ENCODE data around the gene FANCC. TPM values are rescaled to one million over a fixed set of nuclear protein-coding genes. Genes with fewer than 3 reads are reported as not detected.
A peak's percentile ranks its signal among the peaks of the same experiment; 100 is the strongest.

FANCC gene
- total and polyA plus RNA-seq, 2 of the 4 experiments (the other 2 are of a cell fraction), result 4.7 to 6.3 TPM

DNA sequence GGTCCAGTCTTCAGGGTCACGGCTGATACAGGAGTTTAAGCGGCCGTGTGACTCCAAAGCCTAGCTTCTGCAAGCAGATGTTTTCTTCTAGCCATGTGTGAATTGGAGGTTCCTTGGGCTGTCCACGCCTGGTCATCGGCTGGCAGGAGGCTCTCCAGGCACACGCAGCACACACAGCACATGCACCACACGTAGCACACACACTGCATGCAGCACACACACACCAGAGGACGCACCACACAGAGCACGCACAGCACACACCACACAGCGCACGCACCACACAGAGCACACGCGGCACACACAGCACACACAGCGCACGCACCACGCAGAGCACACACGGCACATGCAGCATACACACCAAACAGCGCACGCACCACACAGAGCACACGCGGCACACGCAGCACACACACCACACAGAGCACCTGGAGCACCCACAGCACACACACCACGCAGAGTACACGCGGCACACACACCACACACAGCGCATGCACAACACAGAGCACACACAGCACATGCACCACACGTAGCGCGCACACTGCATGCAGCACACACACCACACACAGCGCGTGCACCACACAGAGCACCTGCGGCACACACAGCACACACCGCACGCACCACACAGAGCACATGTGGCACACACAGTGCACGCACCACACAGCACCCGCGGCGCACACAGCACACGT is 234.3 kb downstream of the FANCC start:
- Histone ChIP-seq H2AK5ac (ENCODE audit: low read depth, low read length) (peak overlapping the region; percentile 57; the same call in 1 of the 2 replicates), H3K4me1 (ENCODE audit: control insufficient read depth, insufficient read depth, low read length) (peaks cover 8% of the 10 kb centered on the region), H3K4me2 (ENCODE audit: low read depth, low read length) (no peak overlapping the region), H2AK9ac (replicated peaks; ENCODE audit: low read depth, low read length, poor library complexity) (no peak overlapping the region), H2BK5ac (ENCODE audit: low read depth, low read length, poor library complexity, severe bottlenecking) (no peak overlapping the region), H3K9me1 (ENCODE audit: insufficient read depth, low read length) (peaks cover 17% of the 10 kb centered on the region), H3K56ac (ENCODE audit: extremely low read depth, insufficient read depth, low read length) (no peak overlapping the region), H3K14ac (replicated peaks; ENCODE audit: low read depth, low read length) (no peak overlapping the region), H2AFZ (replicated peaks; ENCODE audit: low read length, poor library complexity) (no peak overlapping the region), H2BK15ac (ENCODE audit: low read depth, low read length) (no peak overlapping the region), H4K20me1 (ENCODE audit: insufficient read depth, low read length) (peaks cover 75% of the 10 kb centered on the region), H3K36me3 (ENCODE audit: control insufficient read depth, insufficient read depth, low read length) (peaks cover 73% of the 10 kb centered on the region), H3K18ac (ENCODE audit: low read depth, low read length) (no peak overlapping the region), H3K23ac (ENCODE audit: low read depth, low read length) (no peak overlapping the region), H3K9ac (ENCODE audit: low read depth, low read length) (no peak overlapping the region), H2BK20ac (ENCODE audit: low read depth, low read length) (no peak overlapping the region), H4K5ac (ENCODE audit: low read depth, low read length) (no peak overlapping the region), H3K27ac (ENCODE audit: insufficient read depth, low read length) (no peak overlapping the region), H3K4me3 (ENCODE audit: insufficient read depth, low read depth, low read length) (no peak overlapping the region), H3K4ac (ENCODE audit: low read depth, low read length) (no peak overlapping the region), H3K9me3 (ENCODE audit: control insufficient read depth, insufficient read depth, low read length) (no peaks in the 10 kb centered on the region), H3K27me3 (ENCODE audit: control insufficient read depth, insufficient read depth, low read length) (no peaks in the 10 kb centered on the region), H4K8ac (ENCODE audit: low read depth in 2 of 2, low read length in 2 of 2) (no peak overlapping the region), H3K79me1 (ENCODE audit: low read depth in 1 of 2, low read length in 2 of 2) (peaks cover 40 to 82% of the 10 kb centered on the region in 2 experiments), H4K91ac (ENCODE audit: insufficient read depth, low read depth, low read length) (no peak overlapping the region), H2BK120ac (ENCODE audit: low read depth, low read length) (no peak overlapping the region)
- dilution Hi-C loops (cut with HindIII; ENCODE audit: low sequenced_read_pairs, unreplicated experiment) (no loop called here), intact Hi-C loops (cut with micrococcal nuclease) (no loop called here), in situ Hi-C loops (cut with MboI; ENCODE audit: low sequenced_read_pairs) (no loop called here)
- DNase-seq (no peak), ATAC-seq (ENCODE audit: low read depth) (no peak)
- ChIA-PET CTCF (no interaction called here), POLR2A (ENCODE audit: unreplicated experiment) (no interaction called here)
- BruUV-seq (replicated peaks), result no TSS peak
- TF ChIP-seq FOS (IDR thresholded peaks at IDR 0.05; ENCODE audit: low read depth, low read length) (no peak), CEBPB (IDR thresholded peaks at IDR 0.05; ENCODE audit: low read depth, low read length) (no peak), MXI1 (IDR thresholded peaks at IDR 0.05; ENCODE audit: borderline replicate concordance, low read depth, low read length) (no peak), SMC3 (IDR thresholded peaks at IDR 0.05; ENCODE audit: low read depth, low read length) (no peak), RCOR1 (IDR thresholded peaks at IDR 0.05; ENCODE audit: insufficient replicate concordance, low read length) (no peak), MAFK (IDR thresholded peaks at IDR 0.05; ENCODE audit: low read depth, low read length) (no peak), NFE2L2 (IDR thresholded peaks at IDR 0.05; ENCODE audit: low read depth, low read length) (no peak), BHLHE40 (IDR thresholded peaks at IDR 0.05; ENCODE audit: low read depth, low read length) (no peak), CHD1 (IDR thresholded peaks at IDR 0.05; ENCODE audit: low read depth, low read length) (no peak), MAZ (IDR thresholded peaks at IDR 0.05; ENCODE audit: borderline replicate concordance, low read depth, low read length) (no peak)
- TF ChIP-seq, protein P1, sequence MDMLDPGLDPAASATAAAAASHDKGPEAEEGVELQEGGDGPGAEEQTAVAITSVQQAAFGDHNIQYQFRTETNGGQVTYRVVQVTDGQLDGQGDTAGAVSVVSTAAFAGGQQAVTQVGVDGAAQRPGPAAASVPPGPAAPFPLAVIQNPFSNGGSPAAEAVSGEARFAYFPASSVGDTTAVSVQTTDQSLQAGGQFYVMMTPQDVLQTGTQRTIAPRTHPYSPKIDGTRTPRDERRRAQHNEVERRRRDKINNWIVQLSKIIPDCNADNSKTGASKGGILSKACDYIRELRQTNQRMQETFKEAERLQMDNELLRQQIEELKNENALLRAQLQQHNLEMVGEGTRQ (IDR thresholded peaks at IDR 0.05; ENCODE audit: low read depth, low read length), result no peak
- WGBS, 2 experiments (ENCODE audit: extremely low coverage in 2 of 2, insufficient read length in 1 of 2), result 89% methylated on average over 10 of the region's 39 CpGs; no CpG with 5 or more reads in 1 of the 2 experiments

Measured in IMR-90 (cell line).